H1 (cell line): ENCODE measurements around the gene DHCR7. TPM values are rescaled to one million over a fixed set of nuclear protein-coding genes. Genes with fewer than 3 reads are reported as not detected.

Experiments
- CTCF ChIA-PET: fragments of 300-600 bp; sonication (Branson Sonifier 250); formaldehyde crosslinking; loops from one replicate; lab custom pipeline; 2021; ENCODE audit not compliant: partially characterized antibody; lab: Charles Lee
- POLR2A ChIA-PET: fragments of 300-600 bp; sonication (Branson Sonifier 250); formaldehyde crosslinking; loops from one replicate; lab custom pipeline; 2021; ENCODE audit warnings: inconsistent platforms; ENCODE audit not compliant: partially characterized antibody; lab: Charles Lee
- DNase-seq, 2 experiments: peaks; one replicate each; pipeline versions ENCODE4 v3.0.0 to v3.0.0-alpha.2; 2010 to 2022; ENCODE audit warnings: low spot score in 2 of 2, low read depth in 1 of 2, mixed read lengths in 1 of 2
- FAIRE-seq: peaks from 2 replicates; lab custom pipeline; 2011; peaks lifted over from hg19 to GRCh38; lab: Jason Lieb, UNC
- H2AFZ ChIP-seq: 2 replicates; pipeline ENCODE4 v1.8.1; 2012; ENCODE audit warnings: low read length, inconsistent platforms
- H2AK5ac ChIP-seq: 2 replicates; pipeline ENCODE4 v1.6.1; 2013; ENCODE audit warnings: low read depth, low read length
- H2BK120ac ChIP-seq: replicated peaks from 2 replicates; pipeline ENCODE3; 2013; ENCODE audit warnings: low read depth, low read length, inconsistent platforms
- H2BK12ac ChIP-seq: 2 replicates; pipeline ENCODE4 v1.6.1; 2013; ENCODE audit warnings: low read depth, low read length
- H2BK15ac ChIP-seq: 2 replicates; pipeline ENCODE4 v1.6.1; 2013; ENCODE audit warnings: low read length
- H2BK20ac ChIP-seq: 2 replicates; pipeline ENCODE4 v1.6.1; 2013; ENCODE audit warnings: low read length
- H2BK5ac ChIP-seq: 2 replicates; pipeline ENCODE4 v1.6.1; 2013; ENCODE audit warnings: low read depth, low read length
- H3K14ac ChIP-seq: 2 replicates; pipeline ENCODE4 v1.6.1; 2013; ENCODE audit warnings: inconsistent platforms; ENCODE audit not compliant: insufficient read length
- H3K18ac ChIP-seq: 2 replicates; pipeline ENCODE4 v1.6.1; 2013; ENCODE audit warnings: low read length; ENCODE audit errors: extremely low read depth
- H3K23ac ChIP-seq: 2 replicates; pipeline ENCODE4 v1.6.1; 2013; ENCODE audit warnings: inconsistent platforms; ENCODE audit not compliant: insufficient read length
- H3K23me2 ChIP-seq: 2 replicates; pipeline ENCODE4 v1.6.1; 2013; ENCODE audit warnings: low read depth, low read length
- H3K27ac ChIP-seq: 2 replicates; pipeline ENCODE4 v1.6.1; 2011; ENCODE audit warnings: low read depth, low read length, inconsistent platforms
- H3K27me3 ChIP-seq, 4 experiments: replicated peaks in 1 of 4; 1 replicate in 1 of 4; 2 replicates in 3 of 4; pipeline versions ENCODE4 v1.6.1 to v1.8.1; 2011 to 2013; ENCODE audit warnings: low read length in 3 of 4, mild to moderate bottlenecking in 3 of 4, inconsistent platforms in 2 of 4, mixed read lengths in 2 of 4, moderate library complexity in 1 of 4; ENCODE audit not compliant: control insufficient read depth in 3 of 4, insufficient read depth in 3 of 4; ENCODE audit errors: extremely low read depth in 1 of 4
- H3K36me3 ChIP-seq, 4 experiments: 2 replicates each; pipeline versions ENCODE4 v1.6.1 to v1.8.1; 2011 to 2013; ENCODE audit warnings: mild to moderate bottlenecking in 4 of 4, low read length in 3 of 4, moderate library complexity in 2 of 4, control low read depth in 1 of 4, inconsistent platforms in 1 of 4; ENCODE audit not compliant: insufficient read depth in 4 of 4, control insufficient read depth in 2 of 4
- H3K4ac ChIP-seq: replicated peaks from 2 replicates; pipeline ENCODE3; 2013; ENCODE audit warnings: low read length, low read depth, mixed read lengths, inconsistent platforms; ENCODE audit not compliant: insufficient read length
- H3K4me1 ChIP-seq, 4 experiments: replicated peaks in 1 of 4; 1 replicate in 1 of 4; 2 replicates in 3 of 4; pipeline versions ENCODE4 v1.6.1 to v1.8.1; 2011 to 2013; ENCODE audit warnings: low read length in 3 of 4, inconsistent platforms in 2 of 4, mixed read lengths in 1 of 4; ENCODE audit not compliant: insufficient read depth in 4 of 4, control insufficient read depth in 3 of 4
- H3K4me2 ChIP-seq, 2 experiments: 2 replicates each; pipeline versions ENCODE4 v1.6.1 to v1.8.1; 2011 to 2013; ENCODE audit warnings: low read depth in 2 of 2, low read length in 2 of 2, control low read depth in 1 of 2, inconsistent platforms in 1 of 2, mild to moderate bottlenecking in 1 of 2; ENCODE audit not compliant: insufficient read depth in 1 of 2
- H3K4me3 ChIP-seq, 4 experiments: fragments of 200-600, 300-600 bp in 1 of 4; sonication (generic), shearing (Covaris generic), sonication (Bioruptor Twin) in 1 of 4; 2 replicates each; pipeline versions ENCODE4 v1.5.1 to v1.8.1; 2011 to 2016; ENCODE audit warnings: low read length in 4 of 4, low read depth in 3 of 4, control low read depth in 2 of 4, inconsistent platforms in 2 of 4, mild to moderate bottlenecking in 2 of 4, mixed read lengths in 1 of 4, moderate library complexity in 1 of 4; ENCODE audit not compliant: insufficient read depth in 2 of 4; ENCODE audit errors: extremely low read depth in 1 of 4
- H3K56ac ChIP-seq: replicated peaks from 2 replicates; pipeline ENCODE3; 2013; ENCODE audit warnings: low read depth, mild to moderate bottlenecking, mixed read lengths, low read length, inconsistent platforms; ENCODE audit not compliant: insufficient read length
- H3K79me1 ChIP-seq: 2 replicates; pipeline ENCODE4 v1.6.1; 2013; ENCODE audit warnings: low read depth, low read length, control low read depth
- H3K79me2 ChIP-seq, 2 experiments: 2 replicates each; pipeline versions ENCODE4 v1.6.1 to v1.8.1; 2012 to 2013; ENCODE audit warnings: low read length in 2 of 2, mild to moderate bottlenecking in 2 of 2, inconsistent platforms in 1 of 2; ENCODE audit not compliant: insufficient read depth in 2 of 2, control insufficient read depth in 1 of 2
- H3K9ac ChIP-seq, 4 experiments: replicated peaks in 1 of 4; 1 replicate in 1 of 4; 2 replicates in 3 of 4; pipeline versions ENCODE4 v1.6.1 to v1.8.1; 2011 to 2013; ENCODE audit warnings: low read depth in 3 of 4, low read length in 3 of 4, control low read depth in 2 of 4, mild to moderate bottlenecking in 2 of 4, moderate library complexity in 2 of 4, inconsistent platforms in 1 of 4; ENCODE audit errors: extremely low read depth in 1 of 4
- H3K9me3 ChIP-seq, 2 experiments: 2 replicates each; pipeline versions ENCODE4 v1.6.1 to v1.8.1; 2012 to 2013; ENCODE audit warnings: mild to moderate bottlenecking in 2 of 2, moderate library complexity in 2 of 2, control low read depth in 1 of 2, inconsistent platforms in 1 of 2, low read depth in 1 of 2, low read length in 1 of 2, mixed read lengths in 1 of 2; ENCODE audit not compliant: insufficient read depth in 2 of 2
- H4K20me1 ChIP-seq, 2 experiments: replicated peaks in 1 of 2; 2 replicates each; pipeline versions ENCODE3 to v1.8.1; 2011 to 2013; ENCODE audit warnings: inconsistent platforms in 2 of 2, low read length in 2 of 2, mild to moderate bottlenecking in 1 of 2; ENCODE audit not compliant: insufficient read depth in 2 of 2, control insufficient read depth in 1 of 2
- H4K5ac ChIP-seq: 2 replicates; pipeline ENCODE4 v1.6.1; 2013; ENCODE audit warnings: low read length, low read depth, mixed read lengths, inconsistent platforms; ENCODE audit not compliant: insufficient read length
- H4K8ac ChIP-seq: 2 replicates; pipeline ENCODE4 v1.8.0; 2013; ENCODE audit warnings: mild to moderate bottlenecking, moderate library complexity, low read length, inconsistent platforms; ENCODE audit not compliant: insufficient read depth; ENCODE audit errors: extremely low read depth
- H4K91ac ChIP-seq: replicated peaks from 2 replicates; pipeline ENCODE3; 2013; ENCODE audit warnings: low read length, mixed read lengths, inconsistent platforms; ENCODE audit not compliant: insufficient read length
- ASH2L ChIP-seq: fragments of 200-600, 300-600 bp; sonication (generic); IDR thresholded peaks from one replicate; pipeline ENCODE4 v1.7.1; 2017; ENCODE audit warnings: low read length
- KDM4A ChIP-seq: IDR thresholded peaks from one replicate; pipeline ENCODE4 v1.7.1; 2012; ENCODE audit warnings: low read depth, mild to moderate bottlenecking, moderate library complexity, low read length, inconsistent platforms; ENCODE audit not compliant: severe bottlenecking
- WGBS, 2 experiments: shearing (Covaris generic) in 1 of 2; methylation state at CpG; one replicate each; pipeline versions ENCODE4 v1.1.6 to v1.1.7; 2013 to 2015; ENCODE audit warnings: low lambda C conversion rate in 2 of 2, mixed read lengths in 2 of 2, inconsistent platforms in 1 of 2, low coverage in 1 of 2, missing lambda C conversion rate in 1 of 2; ENCODE audit not compliant: insufficient replicate concordance in 2 of 2, insufficient coverage in 1 of 2, insufficient read length in 1 of 2; ENCODE audit errors: extremely low coverage in 1 of 2, missing lambda C conversion rate in 1 of 2; 5-methylcytosine and 5-hydroxymethylcytosine counted together
- polyA plus RNA-seq, 7 experiments: library from polyadenylated mRNA; depleted of rRNA in 3 of 7; stranded (reverse) in 5 of 7; unstranded in 2 of 7; fragments of >200 nt in 5 of 7; fragments of 200-250 nt in 2 of 7; gene quantifications; 1 replicate in 5 of 7; 2 replicates in 1 of 7; 4 replicates in 1 of 7; pipeline versions ENCODE4 v1.2.1 to v1.2.3, GENCODE V29; 2011 to 2013; ENCODE audit warnings: missing spikeins in 2 of 7, mixed read lengths in 2 of 7
- total RNA-seq: library from RNA; stranded (reverse); fragmentation: NEBNext Ultra II Directional; extraction: Animal tissue kit (Norgen Biotek cat#: 25700); gene quantifications from 2 replicates; pipeline ENCODE4 v1.2.1, GENCODE V29; 2021

The DHCR7 gene
- total and polyA plus RNA-seq, 2 of the 8 experiments (the other 6 are each of a cell fraction or from before 2014, with no cell fraction given): 144 to 157 TPM

DNA sequence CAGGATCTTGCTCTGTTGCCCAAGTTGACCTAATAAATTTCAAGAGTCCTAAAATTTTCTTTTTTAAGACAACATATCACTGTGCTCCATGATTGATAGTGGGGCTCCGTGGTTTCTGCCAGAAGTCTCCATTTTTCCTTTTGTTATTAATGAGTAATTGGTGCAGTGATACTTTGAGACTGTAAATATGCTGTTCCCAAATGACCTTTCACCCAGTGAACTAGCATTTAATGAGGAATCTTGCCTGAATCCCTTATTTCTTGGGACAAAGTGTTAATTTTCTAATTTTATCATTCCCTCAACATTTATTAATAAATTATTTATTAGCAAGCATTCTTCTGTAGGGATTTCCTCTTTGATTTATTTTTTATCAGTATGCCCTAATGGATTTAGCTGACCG lies 2.3 kb upstream of the DHCR7 start:
- peaks cover 0 to 25% (median 4%) of the 10 kb centered on the region in 4 experiments; a peak in 4 of 8 replicates for H3K36me3 ChIP-seq
- no peak overlapping the region for H3K27ac ChIP-seq
- peaks cover 0 to 16% of the 10 kb centered on the region in 2 experiments for H4K20me1 ChIP-seq
- no peak overlapping the region for H3K9ac ChIP-seq
- H3K56ac ChIP-seq: no peak overlapping the region
- no peak overlapping the region for H4K91ac ChIP-seq
- no peaks in the 10 kb centered on the region for H3K27me3 ChIP-seq
- CTCF ChIA-PET: interaction anchor here (1.2 kb wide), 1 partner anchor 370 kb away, joined by 3 read pairs; no protein-coding TSS in a partner anchor
- H2BK15ac ChIP-seq: no peak overlapping the region
- peaks cover 8% of the 10 kb centered on the region; the same call in 1 of the 2 replicates for H3K79me1 ChIP-seq
- no peak overlapping the region for H2BK5ac ChIP-seq
- H2AFZ ChIP-seq: no peak overlapping the region
- H3K14ac ChIP-seq: no peak overlapping the region
- POLR2A ChIA-PET: interaction anchor here (1.6 kb wide), 1 partner anchor 115 kb away, joined by 5 read pairs; the partner anchor contains the start of gene KRTAP5-10
- no peak overlapping the region for H3K4ac ChIP-seq
- peaks cover 21% of the 10 kb centered on the region for H3K23me2 ChIP-seq
- FAIRE-seq: no peak
- H3K4me1 ChIP-seq: peaks cover 3 to 19% (median 9%) of the 10 kb centered on the region in 4 experiments; a peak in 6 of 7 replicates
- no peak for TF ChIP-seq KDM4A
- TF ChIP-seq ASH2L: no peak
- TF ChIP-seq, all 59 proteins: peak for 0
- Histone ChIP-seq H2BK20ac (no peak overlapping the region), H3K79me2 (peaks cover 0 to 51% of the 10 kb centered on the region in 2 experiments; a peak in 3 of 4 replicates), H2AK5ac (no peak overlapping the region), H2BK12ac (no peak overlapping the region), H3K4me3 (no peak overlapping the region), H4K5ac (no peak overlapping the region), H3K23ac (no peak overlapping the region), H3K9me3 (no peaks in the 10 kb centered on the region), H3K18ac (no peak overlapping the region), H2BK120ac (no peak overlapping the region), H4K8ac (no peak overlapping the region), H3K4me2 (no peak overlapping the region; a peak in 1 of 4 replicates)
- no peak for DNase-seq
- WGBS, 2 experiments: 85% methylated on average over 2 of the region's 2 CpGs; no CpG with 5 or more reads in 1 of the 2 experiments
